GM12875 (cell line): ENCODE results near the gene UBE4A.

Experiments used
- H3K4me3 ChIP-seq: one replicate; pipeline ENCODE4 v1.5.1; 2011; ENCODE audit warnings: low read depth, low read length, control low read depth
- TF ChIP-seq, protein P1 (sequence below): IDR thresholded peaks from 2 replicates; pipeline ENCODE4 v1.5.1; 2011; ENCODE audit warnings: low read depth, mild to moderate bottlenecking, control low read depth, inconsistent platforms, low read length, moderate library complexity, borderline replicate concordance; ENCODE audit not compliant: insufficient read depth

Gene UBE4A

GRCh38 chr11:118443590-118444218 lies 84.3 kb downstream of the UBE4A start:
- no peak overlapping the region for H3K4me3 ChIP-seq
- TF ChIP-seq, protein P1, sequence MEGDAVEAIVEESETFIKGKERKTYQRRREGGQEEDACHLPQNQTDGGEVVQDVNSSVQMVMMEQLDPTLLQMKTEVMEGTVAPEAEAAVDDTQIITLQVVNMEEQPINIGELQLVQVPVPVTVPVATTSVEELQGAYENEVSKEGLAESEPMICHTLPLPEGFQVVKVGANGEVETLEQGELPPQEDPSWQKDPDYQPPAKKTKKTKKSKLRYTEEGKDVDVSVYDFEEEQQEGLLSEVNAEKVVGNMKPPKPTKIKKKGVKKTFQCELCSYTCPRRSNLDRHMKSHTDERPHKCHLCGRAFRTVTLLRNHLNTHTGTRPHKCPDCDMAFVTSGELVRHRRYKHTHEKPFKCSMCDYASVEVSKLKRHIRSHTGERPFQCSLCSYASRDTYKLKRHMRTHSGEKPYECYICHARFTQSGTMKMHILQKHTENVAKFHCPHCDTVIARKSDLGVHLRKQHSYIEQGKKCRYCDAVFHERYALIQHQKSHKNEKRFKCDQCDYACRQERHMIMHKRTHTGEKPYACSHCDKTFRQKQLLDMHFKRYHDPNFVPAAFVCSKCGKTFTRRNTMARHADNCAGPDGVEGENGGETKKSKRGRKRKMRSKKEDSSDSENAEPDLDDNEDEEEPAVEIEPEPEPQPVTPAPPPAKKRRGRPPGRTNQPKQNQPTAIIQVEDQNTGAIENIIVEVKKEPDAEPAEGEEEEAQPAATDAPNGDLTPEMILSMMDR = no peak

DNA sequence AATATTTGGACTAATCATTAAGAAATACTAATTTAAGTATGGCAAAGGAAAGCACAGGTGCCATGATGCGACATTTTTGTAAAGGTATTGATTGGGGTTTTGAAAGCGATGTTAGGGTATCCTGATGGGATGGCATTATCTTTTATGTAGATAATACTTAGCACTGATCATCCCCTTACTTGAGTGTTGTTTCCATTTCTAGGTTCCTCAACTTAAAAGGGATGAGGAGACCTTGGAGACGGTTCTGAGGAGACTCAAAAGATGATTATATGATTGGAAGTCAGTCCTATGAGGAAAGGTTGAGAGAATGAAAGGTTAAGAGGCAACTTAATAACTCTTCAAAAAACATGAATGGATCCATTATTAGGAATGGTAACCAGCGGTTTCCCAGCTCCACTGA lies 88.0 kb downstream of the UBE4A start:
- H3K4me3 ChIP-seq = no peak overlapping the region
- TF ChIP-seq, protein P1 = no peak

- H3K4me3 ChIP-seq = no peak overlapping the region
Measured at GRCh38 chr11:118448294-118448693, 88.9 kb downstream of the UBE4A start.

More at GRCh38 chr11:118448294-118448693, 88.9 kb downstream of the UBE4A start:
- TF ChIP-seq, protein P1 = no peak
